Tibial nerve (tissue), 3 donors: ENCODE results near the gene EGFL7.

Experiments used
- POLR2A ChIP-seq, 2 donors: fragments of 450-650 bp; IDR thresholded peaks; one replicate each; pipeline ENCODE4 v1.6.1; 2017; ENCODE audit warnings: antibody characterized with exemption in 2 of 2, mild to moderate bottlenecking in 2 of 2, moderate library complexity in 2 of 2
- TF ChIP-seq, protein P1 (sequence below), 5 experiments: fragments of 200-600 bp in 3 of 5; fragments of 450-650 bp in 2 of 5; sonication (generic) in 3 of 5; IDR thresholded peaks; one replicate each; pipeline ENCODE4 v1.5.1; 2016 to 2019; ENCODE audit warnings: antibody characterized with exemption in 5 of 5, mild to moderate bottlenecking in 3 of 5, moderate library complexity in 2 of 5

- TF ChIP-seq POLR2A (IDR thresholded peaks at IDR 0.05): no peak
- TF ChIP-seq, protein P1, sequence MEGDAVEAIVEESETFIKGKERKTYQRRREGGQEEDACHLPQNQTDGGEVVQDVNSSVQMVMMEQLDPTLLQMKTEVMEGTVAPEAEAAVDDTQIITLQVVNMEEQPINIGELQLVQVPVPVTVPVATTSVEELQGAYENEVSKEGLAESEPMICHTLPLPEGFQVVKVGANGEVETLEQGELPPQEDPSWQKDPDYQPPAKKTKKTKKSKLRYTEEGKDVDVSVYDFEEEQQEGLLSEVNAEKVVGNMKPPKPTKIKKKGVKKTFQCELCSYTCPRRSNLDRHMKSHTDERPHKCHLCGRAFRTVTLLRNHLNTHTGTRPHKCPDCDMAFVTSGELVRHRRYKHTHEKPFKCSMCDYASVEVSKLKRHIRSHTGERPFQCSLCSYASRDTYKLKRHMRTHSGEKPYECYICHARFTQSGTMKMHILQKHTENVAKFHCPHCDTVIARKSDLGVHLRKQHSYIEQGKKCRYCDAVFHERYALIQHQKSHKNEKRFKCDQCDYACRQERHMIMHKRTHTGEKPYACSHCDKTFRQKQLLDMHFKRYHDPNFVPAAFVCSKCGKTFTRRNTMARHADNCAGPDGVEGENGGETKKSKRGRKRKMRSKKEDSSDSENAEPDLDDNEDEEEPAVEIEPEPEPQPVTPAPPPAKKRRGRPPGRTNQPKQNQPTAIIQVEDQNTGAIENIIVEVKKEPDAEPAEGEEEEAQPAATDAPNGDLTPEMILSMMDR (IDR thresholded peaks at IDR 0.05): no peak
Measured at GRCh38 chr9:136650648-136651047, 12.1 kb upstream of the EGFL7 start.
